ENCODE results near the gene TPI1. TPM values are rescaled to one million over a fixed set of nuclear protein-coding genes. Genes with fewer than 3 reads are reported as not detected.

Gene TPI1
- total and polyA plus RNA-seq, 2 of the 8 experiments (the other 6 are each of a cell fraction or from before 2014, with no cell fraction given), result 910 to 3,018 TPM

DNA sequence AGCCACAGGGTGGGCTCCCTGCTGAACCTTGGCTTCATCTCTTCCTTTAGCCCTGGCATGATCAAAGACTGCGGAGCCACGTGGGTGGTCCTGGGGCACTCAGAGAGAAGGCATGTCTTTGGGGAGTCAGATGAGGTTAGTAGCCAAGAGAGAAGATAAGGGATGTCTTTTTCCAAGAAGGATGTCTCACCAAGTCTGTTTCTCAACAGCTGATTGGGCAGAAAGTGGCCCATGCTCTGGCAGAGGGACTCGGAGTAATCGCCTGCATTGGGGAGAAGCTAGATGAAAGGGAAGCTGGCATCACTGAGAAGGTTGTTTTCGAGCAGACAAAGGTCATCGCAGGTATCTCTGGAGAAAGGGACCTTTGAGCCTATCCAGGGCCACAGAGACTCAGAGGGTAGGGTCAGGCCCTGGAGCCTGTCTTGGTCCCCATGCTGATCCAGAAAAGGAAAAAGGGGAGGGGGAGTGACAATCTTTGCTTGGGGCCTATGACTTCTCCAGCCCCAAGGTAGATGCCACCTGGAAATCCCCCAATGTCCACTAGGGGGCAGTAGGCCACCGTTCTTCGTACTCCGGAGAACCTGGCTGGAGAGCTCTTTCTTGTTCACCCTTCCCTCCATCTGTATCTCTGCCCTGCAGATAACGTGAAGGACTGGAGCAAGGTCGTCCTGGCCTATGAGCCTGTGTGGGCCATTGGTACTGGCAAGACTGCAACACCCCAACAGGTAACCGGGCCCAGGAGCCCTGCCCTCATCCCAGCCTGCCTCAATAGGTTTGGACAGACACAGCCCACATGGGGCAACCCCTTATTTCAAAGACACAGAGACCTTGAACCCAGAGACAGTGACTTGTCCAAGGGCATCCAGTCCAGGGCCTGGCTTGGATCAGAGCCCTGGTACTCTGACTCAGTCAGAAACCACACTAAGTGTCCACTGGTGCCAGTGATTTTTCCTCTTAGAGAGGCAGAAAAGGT is 2.0 kb downstream of the TPI1 start (continued):
- TF ChIP-seq RAD21 (IDR thresholded peaks at IDR 0.05 in 1 of 2, conservative IDR thresholded peaks at IDR 0.05 in 1 of 2; ENCODE audit: low read depth in 2 of 2, low read length in 2 of 2), result peak; percentile 78 to 84
- no peak for TF ChIP-seq CHD1 (IDR thresholded peaks at IDR 0.05; ENCODE audit: low read depth, low read length)
- no peak for TF ChIP-seq KDM4A (IDR thresholded peaks at IDR 0.05; ENCODE audit: low read depth, low read length, severe bottlenecking)
- TF ChIP-seq CBX8 (IDR thresholded peaks at IDR 0.05; ENCODE audit: borderline replicate concordance, low read depth, low read length), result no peak
- TF ChIP-seq POLR2A (IDR thresholded peaks at IDR 0.05; ENCODE audit: control extremely low read depth in 1 of 2, low read depth in 2 of 2, low read length in 2 of 2), result peak in 1 of 2 experiments; percentile 65; a peak in 2 of 3 replicates
- TF ChIP-seq YY1 (IDR thresholded peaks at IDR 0.05; ENCODE audit: low read depth, low read length), result 0 out of 2 replicates have a peak, but pooled peaks have one; percentile 39
- TF ChIP-seq TBP (IDR thresholded peaks at IDR 0.05; ENCODE audit: low read depth, low read length), result no peak
- TF ChIP-seq CREB1 (IDR thresholded peaks at IDR 0.05), result peak; percentile 32; the same call in 1 of the 2 replicates
- TF ChIP-seq, protein P1, sequence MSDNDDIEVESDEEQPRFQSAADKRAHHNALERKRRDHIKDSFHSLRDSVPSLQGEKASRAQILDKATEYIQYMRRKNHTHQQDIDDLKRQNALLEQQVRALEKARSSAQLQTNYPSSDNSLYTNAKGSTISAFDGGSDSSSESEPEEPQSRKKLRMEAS (IDR thresholded peaks at IDR 0.05), result peak; percentile 40; the same call in 1 of the 2 replicates
- peak; percentile 52; the same call in 1 of the 2 replicates for TF ChIP-seq TEAD4 (IDR thresholded peaks at IDR 0.05; ENCODE audit: low read depth, low read length)
- peak; percentile 54 to 78; a peak in 1 of 4 replicates for TF ChIP-seq SIN3A (conservative IDR thresholded peaks at IDR 0.05 in 1 of 2, IDR thresholded peaks at IDR 0.05 in 1 of 2; ENCODE audit: low read depth in 1 of 2, low read length in 2 of 2)
- TF ChIP-seq EZH2 (IDR thresholded peaks at IDR 0.05; ENCODE audit: low read depth, low read length, severe bottlenecking), result no peak

Data from H1 (cell line).